Endothelial cell of umbilical vein (primary cell): ENCODE measurements around the gene PCARE. TPM values are rescaled to one million over a fixed set of nuclear protein-coding genes. Genes with fewer than 3 reads are reported as not detected.

ENCODE experiments used
- BruUV-seq: library from RNA; stranded (reverse); fragments of 400-500 nt; replicated peaks from 2 replicates; lab custom pipeline; 2021; lab: Mats Ljungman, UMichigan
- CTCF ChIA-PET: fragments of 300-600, 350-600 bp; sonication (Branson Sonifier 250); formaldehyde crosslinking; loops from one replicate; lab custom pipeline; 2021; ENCODE audit warnings: antibody characterized with exemption, inconsistent platforms; lab: Charles Lee
- POLR2A ChIA-PET: fragments of 300-600, 350-600 bp; sonication (Branson Sonifier 250); formaldehyde crosslinking; loops from one replicate; lab custom pipeline; 2021; ENCODE audit warnings: antibody characterized with exemption, inconsistent platforms; lab: Charles Lee
- DNase-seq: peaks from one replicate; pipeline ENCODE4 v3.0.0-alpha.2; 2011; ENCODE audit warnings: low read depth, low spot score
- FAIRE-seq: peaks from 2 replicates; lab custom pipeline; 2011; peaks lifted over from hg19 to GRCh38; lab: Jason Lieb, UNC
- H2AFZ ChIP-seq: 2 replicates; pipeline ENCODE4 v1.6.0; 2012; ENCODE audit warnings: low read depth, low read length, control low read depth, inconsistent platforms
- H3K27ac ChIP-seq: 2 replicates; pipeline ENCODE4 v1.5.1; 2011; ENCODE audit warnings: low read depth, mild to moderate bottlenecking, control low read depth, low read length, moderate library complexity; ENCODE audit not compliant: insufficient read depth
- H3K27me3 ChIP-seq, 2 experiments: 2 replicates each; pipeline versions ENCODE4 v1.6.0 to v1.6.1; 2011; ENCODE audit warnings: low read length in 2 of 2, mixed read lengths in 1 of 2; ENCODE audit not compliant: control insufficient read depth in 2 of 2, insufficient read depth in 2 of 2
- H3K36me3 ChIP-seq, 2 experiments: 2 replicates in 1 of 2; 3 replicates in 1 of 2; pipeline ENCODE4 v1.5.1; 2011; ENCODE audit warnings: low read length in 2 of 2, mild to moderate bottlenecking in 1 of 2, moderate library complexity in 1 of 2; ENCODE audit not compliant: control insufficient read depth in 2 of 2, insufficient read depth in 2 of 2; ENCODE audit errors: extremely low read depth in 1 of 2
- H3K4me1 ChIP-seq: 3 replicates; pipeline ENCODE4 v1.5.1; 2011; ENCODE audit warnings: mild to moderate bottlenecking, low read length; ENCODE audit not compliant: control insufficient read depth, insufficient read depth; ENCODE audit errors: extremely low read depth
- H3K4me2 ChIP-seq: 2 replicates; pipeline ENCODE4 v1.6.1; 2011; ENCODE audit warnings: low read length, control low read depth, mixed read lengths; ENCODE audit not compliant: insufficient read depth
- H3K4me3 ChIP-seq, 3 experiments: fragments of 200-600 bp in 1 of 3; sonication (generic), shearing (Covaris generic) in 1 of 3; replicated peaks in 1 of 3; 2 replicates each; pipeline ENCODE4 v1.5.1; 2011 to 2016; ENCODE audit warnings: control low read depth in 3 of 3, low read length in 3 of 3, mild to moderate bottlenecking in 2 of 3, inconsistent platforms in 1 of 3, low read depth in 1 of 3, moderate library complexity in 1 of 3; ENCODE audit not compliant: insufficient read depth in 1 of 3
- H3K79me2 ChIP-seq: 2 replicates; pipeline ENCODE4 v1.6.0; 2012; ENCODE audit warnings: low read length, inconsistent platforms; ENCODE audit not compliant: control insufficient read depth, insufficient read depth
- H3K9ac ChIP-seq: replicated peaks from 2 replicates; pipeline ENCODE3; 2011; ENCODE audit warnings: low read length, control low read depth; ENCODE audit not compliant: insufficient read depth; ENCODE audit errors: extremely low read depth
- H3K9me1 ChIP-seq: replicated peaks from 3 replicates; pipeline ENCODE4 v1.6.0; 2011; ENCODE audit warnings: mild to moderate bottlenecking, low read length; ENCODE audit not compliant: control insufficient read depth, insufficient read depth; ENCODE audit errors: extremely low read depth
- H3K9me3 ChIP-seq: replicated peaks from 2 replicates; pipeline ENCODE4 v1.5.1; 2012; ENCODE audit warnings: low read length, inconsistent platforms; ENCODE audit not compliant: control insufficient read depth, insufficient read depth
- H4K20me1 ChIP-seq: replicated peaks from 2 replicates; pipeline ENCODE3; 2011; ENCODE audit warnings: mild to moderate bottlenecking, low read length; ENCODE audit not compliant: control insufficient read depth, insufficient read depth; ENCODE audit errors: extremely low read depth
- EZH2 ChIP-seq: IDR thresholded peaks from 2 replicates; pipeline ENCODE4 v1.6.1; 2012; ENCODE audit warnings: borderline replicate concordance, low read depth, mild to moderate bottlenecking, moderate library complexity, low read length, inconsistent platforms; ENCODE audit not compliant: severe bottlenecking
- FOS ChIP-seq: IDR thresholded peaks from 2 replicates; pipeline ENCODE4 v1.6.1; 2011; ENCODE audit warnings: mild to moderate bottlenecking, low read length, moderate library complexity, borderline replicate concordance; ENCODE audit not compliant: insufficient read depth
- GATA2 ChIP-seq: IDR thresholded peaks from 2 replicates; pipeline ENCODE4 v1.7.0; 2011; ENCODE audit warnings: low read depth, mild to moderate bottlenecking, moderate library complexity, mixed read lengths, low read length; ENCODE audit not compliant: insufficient read length, insufficient read depth
- JUN ChIP-seq: IDR thresholded peaks from 2 replicates; pipeline ENCODE4 v1.6.1; 2011; ENCODE audit warnings: borderline replicate concordance, low read depth; ENCODE audit not compliant: insufficient read length, insufficient read depth
- MYC ChIP-seq: IDR thresholded peaks from one replicate; pipeline ENCODE4 v1.6.1; 2011; ENCODE audit warnings: mild to moderate bottlenecking, low read depth, low read length
- POLR2A ChIP-seq: IDR thresholded peaks from 2 replicates; pipeline ENCODE4 v1.6.1; 2012; ENCODE audit warnings: low read depth, mild to moderate bottlenecking, control low read depth, low read length
- POLR2AphosphoS5 ChIP-seq: IDR thresholded peaks from 2 replicates; pipeline ENCODE4 v1.6.1; 2012; ENCODE audit warnings: low read depth, mild to moderate bottlenecking, control low read depth, low read length, moderate library complexity; ENCODE audit not compliant: insufficient read depth
- dilution Hi-C: fragments of 300-500 bp; cut with MboI; formaldehyde crosslinking; loops from one replicate; pipeline ENCODE4 v1.15.0; 2019; ENCODE audit warnings: low sequenced_read_pairs; ENCODE audit not compliant: extremely low pct_ligation_motif_present
- intact Hi-C: fragments of 100-400 bp; cut with micrococcal nuclease; formaldehyde crosslinking; loops from one replicate; pipeline ENCODE4 v1.10.0; 2022
- polyA plus RNA-seq, 4 experiments: library from polyadenylated mRNA; depleted of rRNA in 3 of 4; stranded (reverse) in 3 of 4; unstranded in 1 of 4; fragments of >200 nt; gene quantifications; 2 replicates each; pipeline versions ENCODE4 v1.2.1 to v1.2.3, GENCODE V29; 2011 to 2012; ENCODE audit warnings: missing spikeins in 1 of 4
- total RNA-seq: library from RNA; stranded (reverse); gene quantifications from 2 replicates; pipeline ENCODE4 v1.2.3, GENCODE V29; 2021
- TF ChIP-seq, protein P1 (sequence below): IDR thresholded peaks from 2 replicates; pipeline ENCODE4 v1.6.1; 2011; ENCODE audit not compliant: insufficient read depth, insufficient read length
- TF ChIP-seq, protein P2 (sequence below), 2 donors: IDR thresholded peaks; 1 replicate in 1 of 2; 2 replicates in 1 of 2; pipeline ENCODE4 v1.5.1; 2011; ENCODE audit warnings: low read length in 2 of 2, mild to moderate bottlenecking in 2 of 2, moderate library complexity in 2 of 2, control low read depth in 1 of 2, inconsistent platforms in 1 of 2, low read depth in 1 of 2; ENCODE audit not compliant: insufficient read depth in 1 of 2; ENCODE audit errors: extremely low read depth in 1 of 2

Gene PCARE
- total and polyA plus RNA-seq, 2 donors (not counting 3 experiments of a cell fraction or from before 2014, with no cell fraction given): not detected

DNA sequence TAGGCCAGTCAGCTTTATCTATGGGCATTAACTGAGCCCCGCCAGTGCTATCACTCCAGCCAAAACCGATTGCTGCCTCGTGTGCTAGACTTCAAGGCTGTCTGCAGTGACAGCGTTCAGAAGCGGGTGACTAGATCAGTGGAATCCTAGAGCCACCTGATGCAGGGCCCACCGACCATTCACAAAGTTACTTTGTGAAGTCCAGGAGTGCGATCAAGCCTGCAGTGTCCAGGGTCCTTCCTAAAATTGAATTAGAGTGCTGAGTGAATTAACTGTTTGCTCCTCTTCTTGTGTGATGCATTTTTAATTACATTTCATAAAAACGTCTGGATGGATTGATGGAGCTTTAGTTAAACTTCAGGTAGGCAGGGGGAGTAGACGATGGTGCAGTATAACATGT is 13.9 kb downstream of the PCARE start:
- CTCF ChIA-PET: no interaction called here
- dilution Hi-C loops: no loop called here
- no peaks in the 10 kb centered on the region for H3K9me3 ChIP-seq
- H2AFZ ChIP-seq: no peak overlapping the region
- no peak overlapping the region for H3K9ac ChIP-seq
- POLR2A ChIA-PET: no interaction called here
- FAIRE-seq (no peak), DNase-seq (no peak)
- H3K4me3 ChIP-seq: no peak overlapping the region
- no peaks in the 10 kb centered on the region for H3K4me1 ChIP-seq
- TF ChIP-seq FOS (no peak), EZH2 (no peak), JUN (no peak), MYC (no peak), POLR2AphosphoS5 (no peak), GATA2 (no peak), POLR2A (no peak)
- TF ChIP-seq, protein P1, sequence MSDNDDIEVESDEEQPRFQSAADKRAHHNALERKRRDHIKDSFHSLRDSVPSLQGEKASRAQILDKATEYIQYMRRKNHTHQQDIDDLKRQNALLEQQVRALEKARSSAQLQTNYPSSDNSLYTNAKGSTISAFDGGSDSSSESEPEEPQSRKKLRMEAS: no peak
- TF ChIP-seq, protein P2, sequence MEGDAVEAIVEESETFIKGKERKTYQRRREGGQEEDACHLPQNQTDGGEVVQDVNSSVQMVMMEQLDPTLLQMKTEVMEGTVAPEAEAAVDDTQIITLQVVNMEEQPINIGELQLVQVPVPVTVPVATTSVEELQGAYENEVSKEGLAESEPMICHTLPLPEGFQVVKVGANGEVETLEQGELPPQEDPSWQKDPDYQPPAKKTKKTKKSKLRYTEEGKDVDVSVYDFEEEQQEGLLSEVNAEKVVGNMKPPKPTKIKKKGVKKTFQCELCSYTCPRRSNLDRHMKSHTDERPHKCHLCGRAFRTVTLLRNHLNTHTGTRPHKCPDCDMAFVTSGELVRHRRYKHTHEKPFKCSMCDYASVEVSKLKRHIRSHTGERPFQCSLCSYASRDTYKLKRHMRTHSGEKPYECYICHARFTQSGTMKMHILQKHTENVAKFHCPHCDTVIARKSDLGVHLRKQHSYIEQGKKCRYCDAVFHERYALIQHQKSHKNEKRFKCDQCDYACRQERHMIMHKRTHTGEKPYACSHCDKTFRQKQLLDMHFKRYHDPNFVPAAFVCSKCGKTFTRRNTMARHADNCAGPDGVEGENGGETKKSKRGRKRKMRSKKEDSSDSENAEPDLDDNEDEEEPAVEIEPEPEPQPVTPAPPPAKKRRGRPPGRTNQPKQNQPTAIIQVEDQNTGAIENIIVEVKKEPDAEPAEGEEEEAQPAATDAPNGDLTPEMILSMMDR (IDR thresholded peaks at IDR 0.05; ENCODE audit: extremely low read depth in 1 of 2, insufficient read depth in 1 of 2, low read depth in 1 of 2, low read length in 2 of 2): no peak
- H3K36me3 ChIP-seq: no peaks in the 10 kb centered on the region
- no peak overlapping the region for H3K4me2 ChIP-seq
- H3K27me3 ChIP-seq: no peaks in the 10 kb centered on the region
- H4K20me1 ChIP-seq: no peaks in the 10 kb centered on the region
- intact Hi-C loops: no loop called here
- H3K27ac ChIP-seq: no peak overlapping the region
- H3K79me2 ChIP-seq: no peaks in the 10 kb centered on the region
- H3K9me1 ChIP-seq: no peaks in the 10 kb centered on the region
- BruUV-seq: no TSS peak
